ENCODE results near the gene MLC1. TPM values are rescaled to one million over a fixed set of nuclear protein-coding genes. Genes with fewer than 3 reads are reported as not detected.

MLC1 gene
- total RNA-seq, 1 donor from 2014 or later, result 1.2 TPM

GRCh38 chr22:50123119-50123518 is 37.9 kb upstream of the MLC1 start:
- DNase-seq (ENCODE audit: low spot score), result no peak
- Mint-ChIP-seq H3K27me3 (ENCODE audit: unreplicated experiment) (no peaks in the 10 kb centered on the region), H3K9me3 (ENCODE audit: unreplicated experiment) (no peaks in the 10 kb centered on the region), H3K27ac (ENCODE audit: unreplicated experiment) (no peak overlapping the region), H3K4me3 (ENCODE audit: unreplicated experiment) (no peak overlapping the region), H3K36me3 (ENCODE audit: low read depth, unreplicated experiment) (no peaks in the 10 kb centered on the region), H3K4me1 (ENCODE audit: unreplicated experiment) (peaks cover 22% of the 10 kb centered on the region)
- no peak for TF ChIP-seq CTCF (IDR thresholded peaks at IDR 0.05; ENCODE audit: unreplicated experiment)

- Mint-ChIP-seq H3K4me3 (ENCODE audit: unreplicated experiment) (no peak overlapping the region), H3K27ac (ENCODE audit: unreplicated experiment) (no peak overlapping the region), H3K36me3 (ENCODE audit: low read depth, unreplicated experiment) (no peaks in the 10 kb centered on the region), H3K4me1 (ENCODE audit: unreplicated experiment) (peaks cover 22% of the 10 kb centered on the region), H3K9me3 (ENCODE audit: unreplicated experiment) (no peaks in the 10 kb centered on the region), H3K27me3 (ENCODE audit: unreplicated experiment) (no peaks in the 10 kb centered on the region)
- DNase-seq (ENCODE audit: low spot score), result no peak
- TF ChIP-seq CTCF (IDR thresholded peaks at IDR 0.05; ENCODE audit: unreplicated experiment), result no peak
Measured at GRCh38 chr22:50121202-50121740, 36.0 kb upstream of the MLC1 start.

GRCh38 chr22:50119768-50120251 is 34.6 kb upstream of the MLC1 start:
- H3K4me1 Mint-ChIP-seq (ENCODE audit: unreplicated experiment), result peaks cover 22% of the 10 kb centered on the region
- H3K36me3 Mint-ChIP-seq (ENCODE audit: low read depth, unreplicated experiment), result no peaks in the 10 kb centered on the region
- peak overlapping the region; percentile 75 for H3K27ac Mint-ChIP-seq (ENCODE audit: unreplicated experiment)
- H3K9me3 Mint-ChIP-seq (ENCODE audit: unreplicated experiment), result no peaks in the 10 kb centered on the region
- H3K4me3 Mint-ChIP-seq (ENCODE audit: unreplicated experiment), result no peak overlapping the region
- no peak for DNase-seq (ENCODE audit: low spot score)
- no peak for TF ChIP-seq CTCF (IDR thresholded peaks at IDR 0.05; ENCODE audit: unreplicated experiment)
- H3K27me3 Mint-ChIP-seq (ENCODE audit: unreplicated experiment), result no peaks in the 10 kb centered on the region

GRCh38 chr22:50119169-50119767 is 34.0 kb upstream of the MLC1 start:
- Mint-ChIP-seq H3K27me3 (ENCODE audit: unreplicated experiment) (no peaks in the 10 kb centered on the region), H3K4me3 (ENCODE audit: unreplicated experiment) (no peak overlapping the region), H3K4me1 (ENCODE audit: unreplicated experiment) (peaks cover 22% of the 10 kb centered on the region), H3K27ac (ENCODE audit: unreplicated experiment) (peak overlapping the region; percentile 75), H3K9me3 (ENCODE audit: unreplicated experiment) (no peaks in the 10 kb centered on the region), H3K36me3 (ENCODE audit: low read depth, unreplicated experiment) (no peaks in the 10 kb centered on the region)
- DNase-seq (ENCODE audit: low spot score), result no peak
- TF ChIP-seq CTCF (IDR thresholded peaks at IDR 0.05; ENCODE audit: unreplicated experiment), result no peak

GRCh38 chr22:50118557-50119168 is 33.4 kb upstream of the MLC1 start:
- H3K27me3 Mint-ChIP-seq (ENCODE audit: unreplicated experiment), result no peaks in the 10 kb centered on the region
- no peaks in the 10 kb centered on the region for H3K9me3 Mint-ChIP-seq (ENCODE audit: unreplicated experiment)
- H3K27ac Mint-ChIP-seq (ENCODE audit: unreplicated experiment), result no peak overlapping the region
- H3K4me3 Mint-ChIP-seq (ENCODE audit: unreplicated experiment), result no peak overlapping the region
- H3K36me3 Mint-ChIP-seq (ENCODE audit: low read depth, unreplicated experiment), result no peaks in the 10 kb centered on the region
- TF ChIP-seq CTCF (IDR thresholded peaks at IDR 0.05; ENCODE audit: unreplicated experiment), result no peak
- H3K4me1 Mint-ChIP-seq (ENCODE audit: unreplicated experiment), result peaks cover 22% of the 10 kb centered on the region
- no peak for DNase-seq (ENCODE audit: low spot score)

Measured in endothelial cell (in vitro differentiated cells).